Stimulated activated CD8-positive, alpha-beta memory T cell treated with anti-CD3 and anti-CD28 coated beads, Interleukin-15, amount 100 ng/mL, for 4 hours (primary cell): ENCODE results near the gene BLID.

Experiments used
- DNase-seq, 2 donors: peaks; one replicate each; pipeline ENCODE4 v3.0.0-alpha.2; 2020; ENCODE audit warnings: low read depth in 2 of 2

BLID gene

GRCh38 chr11:122115524-122116379 is at the start of gene BLID:
TSS of gene BLID (minus strand) at chr11:122116215. CDS start at chr11:122115922, 293 bp downstream.
- DNase-seq, result no peak

GRCh38 chr11:122163053-122163819 is 47.2 kb upstream of the BLID start:
- DNase-seq, result no peak

- no peak for DNase-seq
Measured at GRCh38 chr11:122162095-122162494, 46.1 kb upstream of the BLID start.

- DNase-seq, result no peak
Measured at GRCh38 chr11:122160841-122161590, 45.0 kb upstream of the BLID start.

- no peak for DNase-seq
Measured at GRCh38 chr11:122159861-122160260, 43.8 kb upstream of the BLID start.

GRCh38 chr11:122159173-122159721 is 43.2 kb upstream of the BLID start:
- no peak for DNase-seq

- DNase-seq, result no peak
Measured at GRCh38 chr11:122158171-122158570, 42.2 kb upstream of the BLID start.

GRCh38 chr11:122157653-122158161 is 41.7 kb upstream of the BLID start:
- DNase-seq, result no peak

- no peak for DNase-seq
Measured at GRCh38 chr11:122156940-122157382, 40.9 kb upstream of the BLID start.

- DNase-seq, result no peak
Measured at GRCh38 chr11:122155765-122156527, 39.9 kb upstream of the BLID start.

- no peak for DNase-seq
Measured at GRCh38 chr11:122154994-122155393, 39.0 kb upstream of the BLID start.

- DNase-seq, result no peak
Measured at GRCh38 chr11:122154227-122154626, 38.2 kb upstream of the BLID start.

GRCh38 chr11:122153746-122154145 is 37.7 kb upstream of the BLID start:
- no peak for DNase-seq

GRCh38 chr11:122150216-122151124 is 34.5 kb upstream of the BLID start:
- no peak for DNase-seq

- DNase-seq, result no peak
Measured at GRCh38 chr11:122149202-122149601, 33.2 kb upstream of the BLID start.

GRCh38 chr11:122146475-122146874 is 30.5 kb upstream of the BLID start:
- DNase-seq, result no peak

GRCh38 chr11:122145715-122146274 is 29.8 kb upstream of the BLID start:
- no peak for DNase-seq

GRCh38 chr11:122144752-122145151 is 28.7 kb upstream of the BLID start:
- DNase-seq, result no peak

- no peak for DNase-seq
Measured at GRCh38 chr11:122141725-122142124, 25.7 kb upstream of the BLID start.
